ENCODE data around the gene HS3ST6.
"Not testable (repeated sequence)": the region's sequence is repeated elsewhere in the genome, so short reads cannot be mapped to it uniquely, and the experiment has no call there.

Gene HS3ST6

DNA sequence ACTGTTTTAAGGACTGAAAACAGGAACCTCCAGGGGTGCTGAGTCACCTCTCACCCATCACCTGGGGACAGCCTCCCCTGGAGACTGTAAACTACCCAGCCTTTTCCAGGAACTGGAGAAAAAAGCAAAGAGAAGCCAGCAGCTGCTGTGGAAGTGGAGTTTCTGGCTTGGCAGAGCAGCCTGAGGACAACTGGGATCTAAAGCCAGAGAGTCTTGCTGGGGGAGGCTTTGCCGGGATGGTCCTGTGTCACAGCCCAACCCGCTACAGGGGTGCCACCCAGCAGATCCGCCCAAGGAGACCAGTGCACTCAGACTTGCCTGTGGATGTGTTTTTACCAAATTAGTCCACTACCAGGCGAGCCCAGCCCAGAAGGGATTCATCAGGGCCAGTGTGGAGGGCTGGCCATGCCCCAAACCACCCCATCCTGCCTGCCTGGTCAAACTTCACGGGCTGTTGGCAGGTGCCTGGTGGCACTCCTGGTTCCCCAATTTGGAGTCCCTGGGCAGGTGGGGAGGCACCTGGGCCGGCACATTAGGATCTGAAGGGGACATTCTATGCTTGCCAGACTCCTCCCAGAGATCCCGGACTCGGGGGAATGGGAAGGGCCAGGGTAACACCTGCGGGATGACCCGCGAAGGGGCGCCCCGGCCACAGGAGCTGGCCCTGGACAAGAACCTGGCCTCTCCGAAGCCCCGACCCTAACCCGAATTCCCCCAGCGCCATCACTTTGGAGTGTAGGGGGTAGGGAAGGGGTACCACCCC is 24.0 kb upstream of the HS3ST6 start:
- Histone ChIP-seq H3K9ac (peak overlapping the region; percentile 75 to 88 (median 83)), H3K27ac (peak overlapping the region; percentile 52 to 80 (median 71); a peak in 21 of 22 replicates), H3K4me2 (peak overlapping the region; percentile 96 to 100 (median 100))

DNA sequence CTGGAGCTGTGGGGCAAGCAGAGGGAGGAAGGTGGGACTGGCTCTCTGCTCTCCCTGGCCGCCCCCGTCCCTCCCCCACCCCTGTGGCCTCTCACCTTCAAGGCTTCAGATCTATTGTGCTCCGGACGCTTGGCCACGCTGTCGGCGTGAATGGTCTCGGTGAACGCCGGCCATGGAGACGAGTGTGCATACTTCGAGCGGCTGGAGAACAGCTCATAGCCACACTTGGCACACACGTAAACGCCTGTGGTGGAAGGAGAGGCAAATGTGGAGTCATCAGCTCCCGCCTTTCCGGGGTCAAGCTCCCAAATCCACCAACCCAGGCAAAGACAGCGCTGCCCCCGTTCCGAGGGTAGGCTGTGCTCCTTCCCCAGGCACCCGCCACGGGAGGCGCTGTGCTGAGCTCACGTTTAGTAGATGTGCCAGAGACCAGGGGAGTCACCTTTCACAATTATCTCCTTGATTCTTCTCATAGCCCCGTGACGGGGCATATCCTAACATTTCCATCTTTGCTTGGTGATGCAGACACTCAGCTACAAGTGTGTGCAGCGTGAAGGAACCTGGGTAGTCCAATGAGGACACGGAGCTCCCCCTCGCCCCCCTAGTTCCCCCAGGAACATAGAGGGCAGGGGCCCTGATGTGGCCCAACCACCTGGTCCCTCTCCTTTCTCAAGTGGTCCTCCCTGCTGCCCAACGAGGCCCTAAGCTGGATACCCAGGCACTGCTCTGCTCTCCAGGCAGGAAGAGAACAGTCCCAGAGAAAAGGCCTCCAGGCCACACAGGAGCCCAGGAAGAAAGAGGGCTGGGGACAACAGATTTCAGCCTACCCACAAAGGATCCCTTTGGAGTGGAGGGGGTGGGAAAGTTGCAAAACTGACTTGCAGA is 23.2 kb upstream of the HS3ST6 start:
- Histone ChIP-seq H3K27me3 (peaks cover 0 to 6% (median 0%) of the 10 kb centered on the region in 11 experiments; a peak in 3 of 22 replicates), H3K36me3 (peaks cover 17 to 45% (median 31%) of the 10 kb centered on the region in 11 experiments), H3K27ac (peak overlapping the region in 9 of 11 experiments; percentile 13 to 80 (median 70); a peak in 16 of 22 replicates), H3K4me3 (peak overlapping the region in 9 of 10 experiments; percentile 75 to 95 (median 87); a peak in 17 of 20 replicates), H3K4me2 (peak overlapping the region; percentile 96 to 100 (median 100)), H3K9ac (peak overlapping the region; percentile 75 to 88 (median 83)), H3K9me3 (replicated peaks in 1 of 11) (no peaks in the 10 kb centered on the region), H4K20me1 (peaks cover 0 to 46% (median 27%) of the 10 kb centered on the region in 11 experiments; a peak in 16 of 22 replicates), H3K4me1 (peaks cover 38 to 66% (median 50%) of the 10 kb centered on the region in 10 experiments)
- TF ChIP-seq Cebpa-rat (IDR thresholded peaks at IDR 0.05) = no peak

More for the DNA sequence above, 24.0 kb upstream of the HS3ST6 start:
- Histone ChIP-seq H3K4me3 (peak overlapping the region; percentile 75 to 95 (median 86)), H3K9me3 (replicated peaks in 1 of 11) (no peaks in the 10 kb centered on the region), H3K4me1 (peaks cover 38 to 66% (median 50%) of the 10 kb centered on the region in 10 experiments), H3K27me3 (peaks cover 0 to 6% (median 0%) of the 10 kb centered on the region in 11 experiments; a peak in 3 of 22 replicates), H4K20me1 (peaks cover 0 to 46% (median 27%) of the 10 kb centered on the region in 11 experiments; a peak in 16 of 22 replicates), H3K36me3 (peaks cover 17 to 36% (median 25%) of the 10 kb centered on the region in 11 experiments)
- TF ChIP-seq Cebpa-rat (IDR thresholded peaks at IDR 0.05) = no peak

DNA sequence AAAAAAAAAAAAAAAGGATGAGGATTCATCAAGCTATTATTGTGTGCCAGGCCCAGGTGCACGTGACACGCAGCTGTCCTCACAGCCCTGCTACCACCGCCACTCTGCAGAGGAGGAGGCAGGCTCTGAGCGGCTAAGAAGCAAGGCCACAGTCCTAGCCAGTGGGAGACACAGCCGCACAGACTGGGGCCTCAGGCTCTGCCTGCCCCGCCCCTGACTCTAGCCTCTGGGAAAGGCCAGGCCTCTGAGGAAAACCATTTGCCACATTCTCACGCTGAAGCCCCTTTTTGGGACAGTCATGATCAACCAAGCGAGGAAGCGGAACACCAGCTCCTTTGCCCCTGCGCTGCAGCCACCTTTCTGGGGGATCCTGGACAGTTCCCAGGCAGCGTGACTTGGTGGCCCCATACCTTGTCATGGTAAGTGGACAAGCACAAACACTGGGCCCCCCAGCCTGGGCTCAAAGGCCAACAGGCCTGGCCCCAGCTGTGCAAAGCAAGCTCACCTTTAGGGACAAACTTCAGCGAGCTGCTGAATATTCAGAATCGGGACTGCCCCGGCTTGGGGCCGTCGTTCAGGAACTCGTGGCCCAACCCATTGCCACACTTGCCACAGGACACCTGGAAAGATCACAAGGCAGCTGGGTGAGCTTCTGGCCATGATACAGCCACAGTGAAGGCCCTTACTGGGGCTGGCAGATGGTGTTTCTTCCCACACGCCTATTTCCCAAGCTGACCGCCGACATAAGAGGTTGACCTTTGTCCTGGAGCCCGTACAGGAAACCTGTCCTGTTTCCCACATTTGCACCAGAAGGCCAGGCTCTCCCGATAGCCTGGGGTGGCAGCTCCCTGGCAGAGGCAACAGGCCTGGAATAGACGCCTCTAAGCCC is 22.3 kb upstream of the HS3ST6 start:
- peaks cover 0 to 6% (median 0%) of the 10 kb centered on the region in 11 experiments; a peak in 3 of 22 replicates for H3K27me3 ChIP-seq
- H3K4me1 ChIP-seq = peaks cover 38 to 66% (median 50%) of the 10 kb centered on the region in 10 experiments
- H3K36me3 ChIP-seq = peaks cover 17 to 45% (median 31%) of the 10 kb centered on the region in 11 experiments
- no peak for TF ChIP-seq Cebpa-rat (IDR thresholded peaks at IDR 0.05)
- 0 out of 20 replicates have a peak overlapping the region, but pooled peaks of 1 of the 10 experiments have one; percentile 1 for H3K4me3 ChIP-seq
- peak overlapping the region; percentile 96 to 100 (median 100) for H3K4me2 ChIP-seq
- peak overlapping the region; percentile 3 to 88 (median 32); a peak in 15 of 22 replicates for H3K9ac ChIP-seq
- peak overlapping the region in 3 of 11 experiments; percentile 51 to 78 (median 70); a peak in 6 of 22 replicates for H3K27ac ChIP-seq
- peaks cover 0 to 46% (median 27%) of the 10 kb centered on the region in 11 experiments; a peak in 16 of 22 replicates for H4K20me1 ChIP-seq
- H3K9me3 ChIP-seq (replicated peaks in 1 of 11) = no peaks in the 10 kb centered on the region

DNA sequence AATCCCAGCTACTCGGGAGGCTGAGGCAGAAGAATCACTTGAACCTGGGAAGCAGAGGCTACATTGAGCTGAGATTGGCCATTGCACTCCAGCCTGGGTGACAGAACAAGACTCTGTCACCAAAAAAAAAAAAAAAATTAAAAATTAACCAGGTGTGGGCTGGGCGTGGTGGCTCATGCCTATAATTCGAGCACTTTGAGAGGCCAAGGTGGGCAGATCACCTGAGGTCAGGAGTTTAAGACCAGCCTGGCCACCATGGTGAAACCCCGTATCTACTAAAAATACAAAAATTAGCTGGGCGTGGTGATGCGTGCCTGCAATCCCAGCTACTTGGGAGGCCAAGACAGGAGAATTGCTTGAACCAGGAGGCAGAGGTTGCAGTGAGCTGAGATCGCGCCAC is 21.6 kb upstream of the HS3ST6 start:
- not testable (repeated sequence) for H3K4me3 ChIP-seq; H3K9me3 ChIP-seq (replicated peaks in 1 of 11); H3K27me3 ChIP-seq
- Histone ChIP-seq H3K4me1 (peaks cover 38 to 65% (median 50%) of the 10 kb centered on the region in 10 experiments), H3K27ac (peak overlapping the region in 1 of 11 experiments; percentile 78; a peak in 2 of 22 replicates), H3K4me2 (peak overlapping the region; percentile 96 to 100 (median 100); a peak in 21 of 22 replicates), H3K36me3 (peaks cover 17 to 45% (median 31%) of the 10 kb centered on the region in 11 experiments), H3K9ac (peak overlapping the region in 7 of 11 experiments; percentile 16 to 88 (median 46); a peak in 11 of 22 replicates), H4K20me1 (peaks cover 0 to 46% (median 27%) of the 10 kb centered on the region in 11 experiments; a peak in 16 of 22 replicates)

DNA sequence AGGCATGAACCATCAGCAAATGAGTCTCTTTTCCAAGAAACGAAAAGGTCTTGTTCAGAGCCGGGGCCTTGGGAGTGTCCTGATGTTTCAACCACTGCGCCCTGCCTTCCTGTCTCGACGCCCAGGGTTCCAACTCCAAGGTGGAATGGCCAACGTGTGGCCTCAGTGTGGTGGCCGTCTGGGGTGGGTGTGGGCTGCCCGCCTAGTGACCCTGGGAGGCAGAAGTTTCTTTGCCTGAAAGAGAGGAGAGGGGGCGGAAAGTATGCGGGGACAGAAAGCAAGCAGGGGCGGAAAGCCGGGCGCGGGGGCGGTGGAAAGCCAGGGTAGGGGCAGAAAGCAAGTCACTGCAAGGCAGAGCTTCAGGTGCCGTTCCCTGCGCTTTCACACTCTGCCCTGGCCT is 20.7 kb upstream of the HS3ST6 start:
- Histone ChIP-seq H3K4me2 (peak overlapping the region in 6 of 11 experiments; percentile 98 to 100 (median 100); a peak in 11 of 22 replicates), H3K4me3 (no peak overlapping the region), H3K9ac (peak overlapping the region in 10 of 11 experiments; percentile 16 to 88 (median 42); a peak in 12 of 22 replicates), H3K27ac (peak overlapping the region in 3 of 11 experiments; percentile 1 to 78 (median 17); a peak in 3 of 22 replicates), H3K27me3 (peaks cover 0 to 6% (median 0%) of the 10 kb centered on the region in 11 experiments; a peak in 3 of 22 replicates), H3K9me3 (replicated peaks in 1 of 11) (no peaks in the 10 kb centered on the region), H3K4me1 (peaks cover 33 to 56% (median 47%) of the 10 kb centered on the region in 10 experiments), H3K36me3 (peaks cover 17 to 45% (median 31%) of the 10 kb centered on the region in 11 experiments), H4K20me1 (peaks cover 0 to 46% (median 27%) of the 10 kb centered on the region in 11 experiments; a peak in 16 of 22 replicates)
- TF ChIP-seq Cebpa-rat (IDR thresholded peaks at IDR 0.05) = no peak

DNA sequence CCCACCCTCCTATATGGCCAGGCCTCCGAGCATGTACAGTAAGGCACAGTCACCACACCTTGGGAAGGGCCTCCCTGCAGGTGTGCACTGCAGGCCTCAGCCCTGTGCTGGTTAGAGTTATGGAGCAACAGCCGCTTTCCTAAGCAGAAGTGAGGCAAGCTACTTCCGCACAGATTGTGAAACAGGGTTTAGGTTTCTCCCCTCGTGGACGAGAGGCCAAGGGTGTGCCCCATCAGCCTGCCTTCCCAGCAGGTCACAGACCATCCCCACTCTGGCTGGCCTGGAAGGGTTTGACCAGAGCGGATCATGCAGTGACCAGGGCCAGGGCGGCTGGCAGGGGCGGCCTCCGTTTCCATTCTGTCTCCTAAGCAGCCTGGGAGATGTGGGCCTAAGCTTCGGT is 20.1 kb upstream of the HS3ST6 start:
- Histone ChIP-seq H3K4me3 (no peak overlapping the region), H3K27ac (peak overlapping the region in 2 of 11 experiments; percentile 17 to 78; a peak in 2 of 22 replicates), H3K9ac (peak overlapping the region in 8 of 11 experiments; percentile 12 to 88 (median 38); a peak in 7 of 22 replicates), H4K20me1 (peaks cover 0 to 46% (median 27%) of the 10 kb centered on the region in 11 experiments; a peak in 16 of 22 replicates), H3K4me1 (peaks cover 28 to 50% (median 41%) of the 10 kb centered on the region in 10 experiments), H3K27me3 (peaks cover 0 to 6% (median 0%) of the 10 kb centered on the region in 11 experiments; a peak in 3 of 22 replicates), H3K36me3 (peaks cover 17 to 45% (median 31%) of the 10 kb centered on the region in 11 experiments), H3K9me3 (replicated peaks in 1 of 11) (no peaks in the 10 kb centered on the region), H3K4me2 (peak overlapping the region in 1 of 11 experiments; percentile 10; a peak in 1 of 22 replicates)
- no peak for TF ChIP-seq Cebpa-rat (IDR thresholded peaks at IDR 0.05)

DNA sequence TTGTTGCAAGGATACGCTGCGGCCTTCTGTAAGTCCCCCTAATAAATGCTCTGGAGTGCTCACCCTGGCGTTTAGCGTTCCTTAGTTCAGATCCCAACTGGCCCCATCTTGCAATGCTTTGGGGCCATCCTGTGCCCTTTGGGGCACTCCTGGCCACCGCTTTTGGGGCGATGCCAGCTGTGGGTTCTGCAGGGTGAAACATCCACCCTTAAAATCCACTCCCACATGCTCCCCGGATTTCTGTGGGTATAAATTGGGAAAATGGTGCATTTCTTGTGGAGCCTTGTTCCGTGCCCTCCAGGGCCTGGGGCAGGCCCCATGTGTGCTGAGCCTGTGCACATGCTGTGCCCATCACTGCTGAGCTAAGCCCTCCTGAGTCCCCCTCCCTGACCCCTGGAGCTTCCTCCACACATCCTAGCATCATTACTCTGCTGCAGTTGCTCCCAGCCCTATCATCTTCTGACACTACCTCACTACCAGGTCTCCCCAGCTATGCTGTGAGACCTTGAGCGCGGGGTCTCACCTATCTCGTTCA is 18.8 kb upstream of the HS3ST6 start:
- TF ChIP-seq Cebpa-rat (IDR thresholded peaks at IDR 0.05) = no peak
- Histone ChIP-seq H3K27ac (no peak overlapping the region), H3K4me1 (peaks cover 21 to 43% (median 38%) of the 10 kb centered on the region in 10 experiments), H4K20me1 (peaks cover 0 to 40% (median 23%) of the 10 kb centered on the region in 11 experiments; a peak in 16 of 22 replicates), H3K4me3 (no peak overlapping the region), H3K27me3 (peaks cover 0 to under 1% (median 0%) of the 10 kb centered on the region in 11 experiments; a peak in 2 of 22 replicates), H3K4me2 (no peak overlapping the region), H3K9me3 (replicated peaks in 1 of 11) (no peaks in the 10 kb centered on the region), H3K36me3 (peaks cover 17 to 45% (median 31%) of the 10 kb centered on the region in 11 experiments), H3K9ac (0 out of 22 replicates have a peak overlapping the region, but pooled peaks of 1 of the 11 experiments have one; percentile 15)
